Measurements from ENCODE around the gene DHX9. TPM values are rescaled to one million over a fixed set of nuclear protein-coding genes. Genes with fewer than 3 reads are reported as not detected.

The DHX9 gene
- total and polyA plus RNA-seq, 2 experiments from 2014 or later = 151 to 262 TPM

DNA sequence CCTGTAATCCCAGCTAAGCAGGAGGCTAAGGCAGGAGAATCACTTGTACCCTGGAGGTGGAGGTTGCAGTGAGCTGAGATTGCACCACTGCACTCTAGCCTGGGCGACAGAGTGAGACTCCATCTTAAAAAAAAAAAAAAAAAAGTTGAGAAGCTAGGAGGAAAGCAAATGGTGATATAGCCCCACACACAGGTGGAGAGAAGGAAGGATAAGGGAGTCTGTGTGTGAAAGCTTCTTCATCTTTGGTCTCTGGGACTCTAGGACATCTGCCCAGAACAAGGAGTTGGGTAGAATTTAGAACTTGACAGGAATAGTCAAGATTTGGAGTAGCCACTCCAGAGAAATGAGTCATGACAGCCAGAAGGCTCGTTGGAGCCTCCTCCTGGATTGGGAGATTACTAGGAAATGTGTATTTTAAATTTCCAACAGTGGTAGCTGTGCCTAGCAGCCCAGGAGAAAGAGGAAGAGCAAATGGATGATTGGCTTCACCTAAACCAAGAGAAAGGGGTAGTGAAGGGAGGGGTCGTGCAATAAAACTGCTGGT is 29.7 kb upstream of the DHX9 start:
- TF ChIP-seq ZNF331 (CRISPR knock-in tag; IDR thresholded peaks at IDR 0.05; ENCODE audit: low read depth) (no peak), ETS1 (IDR thresholded peaks at IDR 0.05) (no peak), JUNB (IDR thresholded peaks at IDR 0.05; ENCODE audit: unreplicated experiment) (no peak), CREB1 (CRISPR knock-in tag; IDR thresholded peaks at IDR 0.05; ENCODE audit: low read depth) (no peak), EZH2phosphoT487 (IDR thresholded peaks at IDR 0.05; ENCODE audit: unreplicated experiment) (no peak), NANOG (IDR thresholded peaks at IDR 0.05; ENCODE audit: borderline replicate concordance) (no peak), ZNF114 (CRISPR knock-in tag; IDR thresholded peaks at IDR 0.05) (no peak), EZH2 (IDR thresholded peaks at IDR 0.05; ENCODE audit: low read depth, unreplicated experiment) (no peak), POLR2AphosphoS5 (IDR thresholded peaks at IDR 0.05; ENCODE audit: low read depth) (no peak), STAT1 (IDR thresholded peaks at IDR 0.05; ENCODE audit: unreplicated experiment) (no peak), REST (IDR thresholded peaks at IDR 0.05; ENCODE audit: unreplicated experiment) (no peak)
- TF ChIP-seq, protein P1, sequence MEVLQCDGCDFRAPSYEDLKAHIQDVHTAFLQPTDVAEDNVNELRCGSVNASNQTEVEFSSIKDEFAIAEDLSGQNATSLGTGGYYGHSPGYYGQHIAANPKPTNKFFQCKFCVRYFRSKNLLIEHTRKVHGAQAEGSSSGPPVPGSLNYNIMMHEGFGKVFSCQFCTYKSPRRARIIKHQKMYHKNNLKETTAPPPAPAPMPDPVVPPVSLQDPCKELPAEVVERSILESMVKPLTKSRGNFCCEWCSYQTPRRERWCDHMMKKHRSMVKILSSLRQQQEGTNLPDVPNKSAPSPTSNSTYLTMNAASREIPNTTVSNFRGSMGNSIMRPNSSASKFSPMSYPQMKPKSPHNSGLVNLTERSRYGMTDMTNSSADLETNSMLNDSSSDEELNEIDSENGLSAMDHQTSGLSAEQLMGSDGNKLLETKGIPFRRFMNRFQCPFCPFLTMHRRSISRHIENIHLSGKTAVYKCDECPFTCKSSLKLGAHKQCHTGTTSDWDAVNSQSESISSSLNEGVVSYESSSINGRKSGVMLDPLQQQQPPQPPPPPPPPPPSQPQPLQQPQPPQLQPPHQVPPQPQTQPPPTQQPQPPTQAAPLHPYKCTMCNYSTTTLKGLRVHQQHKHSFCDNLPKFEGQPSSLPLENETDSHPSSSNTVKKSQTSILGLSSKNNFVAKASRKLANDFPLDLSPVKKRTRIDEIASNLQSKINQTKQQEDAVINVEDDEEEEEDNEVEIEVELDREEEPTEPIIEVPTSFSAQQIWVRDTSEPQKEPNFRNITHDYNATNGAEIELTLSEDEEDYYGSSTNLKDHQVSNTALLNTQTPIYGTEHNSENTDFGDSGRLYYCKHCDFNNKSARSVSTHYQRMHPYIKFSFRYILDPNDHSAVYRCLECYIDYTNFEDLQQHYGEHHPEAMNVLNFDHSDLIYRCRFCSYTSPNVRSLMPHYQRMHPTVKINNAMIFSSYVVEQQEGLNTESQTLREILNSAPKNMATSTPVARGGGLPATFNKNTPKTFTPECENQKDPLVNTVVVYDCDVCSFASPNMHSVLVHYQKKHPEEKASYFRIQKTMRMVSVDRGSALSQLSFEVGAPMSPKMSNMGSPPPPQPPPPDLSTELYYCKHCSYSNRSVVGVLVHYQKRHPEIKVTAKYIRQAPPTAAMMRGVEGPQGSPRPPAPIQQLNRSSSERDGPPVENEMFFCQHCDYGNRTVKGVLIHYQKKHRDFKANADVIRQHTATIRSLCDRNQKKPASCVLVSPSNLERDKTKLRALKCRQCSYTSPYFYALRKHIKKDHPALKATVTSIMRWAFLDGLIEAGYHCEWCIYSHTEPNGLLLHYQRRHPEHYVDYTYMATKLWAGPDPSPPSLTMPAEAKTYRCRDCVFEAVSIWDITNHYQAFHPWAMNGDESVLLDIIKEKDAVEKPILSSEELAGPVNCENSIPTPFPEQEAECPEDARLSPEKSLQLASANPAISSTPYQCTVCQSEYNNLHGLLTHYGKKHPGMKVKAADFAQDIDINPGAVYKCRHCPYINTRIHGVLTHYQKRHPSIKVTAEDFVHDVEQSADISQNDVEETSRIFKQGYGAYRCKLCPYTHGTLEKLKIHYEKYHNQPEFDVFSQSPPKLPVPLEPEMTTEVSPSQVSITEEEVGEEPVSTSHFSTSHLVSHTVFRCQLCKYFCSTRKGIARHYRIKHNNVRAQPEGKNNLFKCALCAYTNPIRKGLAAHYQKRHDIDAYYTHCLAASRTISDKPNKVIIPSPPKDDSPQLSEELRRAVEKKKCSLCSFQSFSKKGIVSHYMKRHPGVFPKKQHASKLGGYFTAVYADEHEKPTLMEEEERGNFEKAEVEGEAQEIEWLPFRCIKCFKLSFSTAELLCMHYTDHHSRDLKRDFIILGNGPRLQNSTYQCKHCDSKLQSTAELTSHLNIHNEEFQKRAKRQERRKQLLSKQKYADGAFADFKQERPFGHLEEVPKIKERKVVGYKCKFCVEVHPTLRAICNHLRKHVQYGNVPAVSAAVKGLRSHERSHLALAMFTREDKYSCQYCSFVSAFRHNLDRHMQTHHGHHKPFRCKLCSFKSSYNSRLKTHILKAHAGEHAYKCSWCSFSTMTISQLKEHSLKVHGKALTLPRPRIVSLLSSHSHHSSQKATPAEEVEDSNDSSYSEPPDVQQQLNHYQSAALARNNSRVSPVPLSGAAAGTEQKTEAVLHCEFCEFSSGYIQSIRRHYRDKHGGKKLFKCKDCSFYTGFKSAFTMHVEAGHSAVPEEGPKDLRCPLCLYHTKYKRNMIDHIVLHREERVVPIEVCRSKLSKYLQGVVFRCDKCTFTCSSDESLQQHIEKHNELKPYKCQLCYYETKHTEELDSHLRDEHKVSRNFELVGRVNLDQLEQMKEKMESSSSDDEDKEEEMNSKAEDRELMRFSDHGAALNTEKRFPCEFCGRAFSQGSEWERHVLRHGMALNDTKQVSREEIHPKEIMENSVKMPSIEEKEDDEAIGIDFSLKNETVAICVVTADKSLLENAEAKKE (CRISPR knock-in tag; IDR thresholded peaks at IDR 0.05) = no peak
- TF ChIP-seq, protein P2, sequence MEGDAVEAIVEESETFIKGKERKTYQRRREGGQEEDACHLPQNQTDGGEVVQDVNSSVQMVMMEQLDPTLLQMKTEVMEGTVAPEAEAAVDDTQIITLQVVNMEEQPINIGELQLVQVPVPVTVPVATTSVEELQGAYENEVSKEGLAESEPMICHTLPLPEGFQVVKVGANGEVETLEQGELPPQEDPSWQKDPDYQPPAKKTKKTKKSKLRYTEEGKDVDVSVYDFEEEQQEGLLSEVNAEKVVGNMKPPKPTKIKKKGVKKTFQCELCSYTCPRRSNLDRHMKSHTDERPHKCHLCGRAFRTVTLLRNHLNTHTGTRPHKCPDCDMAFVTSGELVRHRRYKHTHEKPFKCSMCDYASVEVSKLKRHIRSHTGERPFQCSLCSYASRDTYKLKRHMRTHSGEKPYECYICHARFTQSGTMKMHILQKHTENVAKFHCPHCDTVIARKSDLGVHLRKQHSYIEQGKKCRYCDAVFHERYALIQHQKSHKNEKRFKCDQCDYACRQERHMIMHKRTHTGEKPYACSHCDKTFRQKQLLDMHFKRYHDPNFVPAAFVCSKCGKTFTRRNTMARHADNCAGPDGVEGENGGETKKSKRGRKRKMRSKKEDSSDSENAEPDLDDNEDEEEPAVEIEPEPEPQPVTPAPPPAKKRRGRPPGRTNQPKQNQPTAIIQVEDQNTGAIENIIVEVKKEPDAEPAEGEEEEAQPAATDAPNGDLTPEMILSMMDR (conservative IDR thresholded peaks at IDR 0.05; ENCODE audit: low read depth in 2 of 2) = no peak
- no peak overlapping the region for H3K4me3 Mint-ChIP-seq
- H3K27me3 ChIP-seq (ENCODE audit: insufficient read depth) = no peaks in the 10 kb centered on the region
- ATAC-seq (no peak), DNase-seq (ENCODE audit: low spot score) (no peak)
- H2AFZ ChIP-seq = no peak overlapping the region
- H3K36me3 ChIP-seq (ENCODE audit: insufficient read depth) = no peaks in the 10 kb centered on the region
- H3K9me3 Mint-ChIP-seq = no peaks in the 10 kb centered on the region
- H3K4me1 ChIP-seq (ENCODE audit: insufficient read depth) = peaks cover 4% of the 10 kb centered on the region; the same call in 1 of the 2 replicates
- H3K27ac Mint-ChIP-seq = no peak overlapping the region
- H3K4me1 Mint-ChIP-seq = peaks cover 12% of the 10 kb centered on the region
- H3K4me3 ChIP-seq = no peak overlapping the region
- peaks cover 1% of the 10 kb centered on the region for H3K27me3 Mint-ChIP-seq (ENCODE audit: insufficient read depth, low read depth, poor library complexity)
- no peak overlapping the region for H3K4me2 ChIP-seq
- no peaks in the 10 kb centered on the region for H3K36me3 Mint-ChIP-seq (ENCODE audit: low read depth)
- H4K20me1 ChIP-seq (replicated peaks; ENCODE audit: insufficient read depth) = no peaks in the 10 kb centered on the region
- no peak overlapping the region for H3K27ac ChIP-seq (ENCODE audit: low read depth)
- H3K79me2 ChIP-seq (replicated peaks; ENCODE audit: insufficient read depth) = no peaks in the 10 kb centered on the region
- no peaks in the 10 kb centered on the region for H3K9me2 ChIP-seq (ENCODE audit: insufficient read depth)
- no peaks in the 10 kb centered on the region for H3F3A ChIP-seq (replicated peaks; ENCODE audit: low read depth)
